GM04503 (cell line): ENCODE data around the gene CEBPG.

ENCODE experiments used
- DNase-seq: peaks from one replicate; pipeline ENCODE4 v3.0.0-alpha.2; 2012; ENCODE audit warnings: low read depth

The CEBPG gene

DNA sequence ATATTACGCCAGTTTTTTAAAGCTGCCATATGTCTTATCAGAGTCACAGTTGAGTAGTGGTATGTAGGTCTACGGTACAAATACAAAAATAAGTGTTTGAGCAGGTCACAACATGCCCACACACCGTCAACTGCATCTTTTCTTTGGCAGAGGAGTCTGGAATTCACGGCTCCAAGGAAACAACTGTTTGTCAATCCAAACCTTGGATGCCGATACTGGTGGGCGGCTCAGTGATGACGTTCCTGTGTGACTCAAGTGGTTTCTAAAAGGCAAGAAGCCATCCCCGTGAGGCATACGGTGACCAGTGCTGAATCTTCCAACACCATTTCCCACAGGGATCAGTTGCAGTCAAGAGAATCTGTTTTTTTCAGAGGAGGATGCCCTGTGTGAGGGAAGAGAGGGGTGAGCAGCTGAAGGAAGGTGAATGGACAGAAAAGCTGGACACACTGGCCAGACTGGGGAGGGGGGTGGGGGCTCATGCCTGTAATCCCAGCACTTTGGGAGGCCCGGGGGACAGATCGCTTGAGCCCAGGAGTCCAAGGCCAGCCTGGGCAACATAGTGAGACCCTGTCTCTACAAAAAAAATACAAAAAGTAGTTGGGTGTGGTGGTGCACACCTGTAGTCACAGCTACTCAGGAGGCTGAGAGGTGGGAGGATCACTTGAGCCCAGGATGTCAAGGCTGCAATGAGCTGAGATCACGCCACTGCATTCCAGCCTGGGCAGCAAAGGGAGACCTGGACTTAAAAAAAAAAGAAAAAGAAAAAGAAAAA, 22.8 kb upstream of the CEBPG start:
- DNase-seq = peak; percentile 64

GRCh38 chr19:33355535-33355934, 18.0 kb upstream of the CEBPG start:
- no peak for DNase-seq

DNA sequence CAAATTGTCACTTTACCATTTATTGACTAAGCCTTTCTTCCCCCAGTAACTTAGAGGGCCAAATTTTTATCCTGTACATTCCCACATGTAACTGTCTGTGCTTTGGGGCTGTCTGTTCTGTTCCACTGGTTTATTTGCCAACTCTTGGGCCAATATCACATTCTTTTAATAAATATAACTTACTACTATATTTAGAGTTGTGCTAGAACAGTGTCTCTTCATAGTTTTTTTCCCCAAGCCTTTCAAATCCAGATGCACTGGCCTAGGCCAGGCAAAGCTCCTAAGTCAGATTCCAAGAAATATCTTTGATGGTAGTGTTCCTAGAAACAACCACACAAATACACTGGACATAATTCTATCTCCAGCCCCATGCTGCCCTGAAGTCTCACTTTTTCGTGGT, 16.0 kb upstream of the CEBPG start:
- DNase-seq = no peak

DNA sequence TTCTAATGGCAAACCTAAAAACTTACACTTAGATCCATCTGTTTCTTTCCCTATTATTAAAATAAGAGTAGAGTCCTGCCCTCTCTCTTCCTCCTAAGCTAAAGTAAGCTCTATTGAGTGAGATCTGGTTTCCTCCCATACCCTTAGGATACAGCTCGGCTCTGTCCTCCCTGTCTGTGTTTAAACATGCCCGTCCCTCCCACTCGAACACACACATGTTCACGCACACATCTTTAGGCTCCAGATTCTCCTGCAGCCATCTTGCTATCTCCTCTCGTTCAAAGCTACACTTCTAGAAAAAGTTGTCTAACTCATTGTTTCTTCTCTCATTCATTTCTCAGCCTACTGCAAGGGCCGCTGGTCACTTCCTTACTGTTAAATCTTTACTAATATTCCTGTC, 15.1 kb upstream of the CEBPG start:
- DNase-seq = no peak

GRCh38 chr19:33359581-33359980, 13.9 kb upstream of the CEBPG start:
- DNase-seq = no peak

DNA sequence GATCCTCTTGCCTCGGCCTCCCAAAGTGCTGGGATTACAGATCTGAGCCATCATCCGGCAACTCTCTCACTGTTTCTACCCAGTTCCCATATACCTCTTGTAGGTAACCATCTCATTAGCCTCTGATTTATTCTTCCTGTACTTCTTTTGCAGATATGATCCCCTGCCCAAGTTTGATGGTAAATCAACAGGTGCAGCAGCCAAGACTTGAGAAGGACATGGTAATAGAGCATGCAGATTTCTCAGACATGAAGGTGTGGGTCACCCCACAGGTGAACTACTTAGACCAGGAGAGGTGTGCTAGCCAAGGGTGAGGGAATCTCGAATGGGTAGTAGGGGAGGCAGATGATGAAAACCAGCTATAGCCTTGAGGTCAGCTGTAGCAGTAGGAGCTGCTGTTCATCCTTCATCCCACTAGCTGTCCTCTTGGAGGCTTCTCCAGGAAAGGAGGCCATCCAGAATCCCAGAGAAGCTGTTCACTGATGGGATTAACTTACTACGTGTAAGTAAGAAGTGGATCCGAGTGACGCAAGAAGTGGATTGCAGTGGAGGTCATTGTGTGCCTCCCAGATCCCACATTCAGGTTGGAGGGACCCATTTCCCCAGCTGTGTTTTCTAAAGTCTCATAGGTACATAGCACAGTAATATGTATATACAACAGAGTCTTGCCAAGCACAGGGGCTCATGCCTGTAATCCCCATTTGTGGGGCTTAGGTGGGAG, 10.8 kb upstream of the CEBPG start:
- DNase-seq = no peak

- no peak for DNase-seq
Observed at GRCh38 chr19:33363476-33363875, 10.0 kb upstream of the CEBPG start.

DNA sequence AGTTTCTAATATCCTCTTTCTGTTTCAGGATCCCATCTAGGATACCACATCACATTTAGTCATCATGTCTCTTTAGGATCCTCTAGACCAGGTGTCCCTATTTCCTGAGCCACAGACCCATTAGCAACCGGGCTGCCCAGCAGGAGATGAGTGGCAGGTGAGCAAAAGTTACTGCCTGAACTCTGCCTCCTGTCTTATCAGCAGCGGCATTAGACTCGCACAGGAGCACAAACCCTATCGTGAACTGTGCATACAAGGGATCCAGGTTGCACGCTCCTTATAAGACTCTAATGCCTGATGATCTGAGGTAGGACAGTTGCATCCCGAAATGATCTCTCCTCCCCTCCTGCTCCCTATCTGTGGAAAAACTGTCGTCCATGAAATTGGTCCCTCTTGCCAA, 7.8 kb upstream of the CEBPG start:
- DNase-seq = no peak

DNA sequence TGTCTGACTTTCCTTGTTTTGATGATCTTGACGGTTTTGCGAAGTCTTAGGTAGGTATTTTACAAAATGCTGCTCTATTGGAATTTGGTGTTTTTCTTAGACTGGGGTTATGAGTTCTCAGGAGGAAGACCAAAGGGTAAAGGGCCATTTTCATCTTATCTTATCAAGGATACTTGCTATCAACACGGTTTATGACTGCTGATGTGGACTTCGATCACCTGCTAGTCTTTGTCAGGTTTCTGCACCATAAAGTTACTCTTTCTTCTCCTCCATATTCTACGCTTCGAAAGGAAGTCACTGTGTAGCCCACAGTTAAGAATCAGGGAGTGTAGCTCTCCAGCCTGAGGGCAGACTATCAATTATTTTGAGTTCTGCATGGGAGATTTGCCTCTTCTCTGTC, 7.4 kb upstream of the CEBPG start:
- DNase-seq = no peak

DNA sequence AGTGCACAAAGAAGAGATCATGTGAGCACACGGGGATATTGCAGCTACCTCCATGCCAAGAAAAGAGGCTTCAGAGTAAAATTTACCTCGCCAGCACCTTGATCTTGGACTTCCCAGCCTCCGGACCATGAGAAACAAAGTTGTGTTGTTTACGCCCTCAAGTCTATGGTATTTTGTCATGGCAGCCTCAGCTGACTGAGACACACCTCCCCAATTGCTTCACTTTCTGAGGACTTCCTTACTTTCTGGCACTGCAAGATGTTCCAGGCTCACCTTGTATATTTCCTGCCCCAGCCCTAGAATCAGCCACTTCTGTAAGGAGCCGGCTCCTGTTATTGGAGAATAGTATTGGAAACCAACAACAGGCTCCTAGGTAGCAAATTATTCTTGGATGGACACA, 6.6 kb upstream of the CEBPG start:
- no peak for DNase-seq

GRCh38 chr19:33368074-33368864, 5.2 kb upstream of the CEBPG start:
- DNase-seq = no peak

DNA sequence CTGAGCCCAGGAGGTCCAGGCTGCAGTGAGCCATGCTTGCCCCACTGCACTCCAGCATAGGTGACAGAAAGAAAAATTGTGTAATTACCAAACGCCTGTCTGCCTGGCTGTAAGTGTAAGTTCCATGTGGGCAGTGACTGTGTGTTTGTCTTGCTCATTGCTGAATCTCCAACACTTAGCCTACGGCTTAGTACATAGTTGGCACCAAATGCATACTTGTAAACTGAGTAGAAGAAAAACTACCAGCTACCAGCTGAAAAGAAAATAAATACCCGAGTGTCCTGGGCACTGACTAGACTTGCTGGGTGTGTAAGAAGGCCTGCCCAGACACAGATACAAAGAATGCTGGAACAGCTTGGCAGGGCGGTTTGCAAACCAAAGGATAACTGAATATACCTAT, 2.7 kb upstream of the CEBPG start:
- DNase-seq = no peak

DNA sequence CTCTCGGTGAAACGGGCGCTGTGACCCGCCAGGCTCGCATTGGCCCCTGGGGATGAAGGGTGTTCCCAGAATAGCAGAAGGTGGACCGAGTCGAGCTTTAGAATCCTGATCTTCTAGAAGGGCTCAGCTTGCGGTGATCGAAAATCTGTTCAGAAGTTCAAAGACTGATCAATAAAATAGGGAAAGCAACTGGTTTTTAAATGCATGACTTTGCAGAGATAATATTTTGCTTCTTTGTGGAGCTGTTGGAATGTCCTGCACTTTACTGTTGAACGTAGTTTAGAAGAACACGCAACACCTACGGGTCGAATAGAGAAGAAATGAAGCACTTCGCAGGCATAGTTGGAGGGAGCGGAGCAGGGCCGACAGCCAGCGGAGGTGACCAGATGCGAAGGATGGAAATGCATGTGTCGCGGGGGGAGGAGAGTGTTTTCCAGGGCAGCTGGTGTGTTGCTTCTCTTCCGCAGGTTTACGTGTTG, 766 bp downstream of the CEBPG start:
- no peak for DNase-seq

DNA sequence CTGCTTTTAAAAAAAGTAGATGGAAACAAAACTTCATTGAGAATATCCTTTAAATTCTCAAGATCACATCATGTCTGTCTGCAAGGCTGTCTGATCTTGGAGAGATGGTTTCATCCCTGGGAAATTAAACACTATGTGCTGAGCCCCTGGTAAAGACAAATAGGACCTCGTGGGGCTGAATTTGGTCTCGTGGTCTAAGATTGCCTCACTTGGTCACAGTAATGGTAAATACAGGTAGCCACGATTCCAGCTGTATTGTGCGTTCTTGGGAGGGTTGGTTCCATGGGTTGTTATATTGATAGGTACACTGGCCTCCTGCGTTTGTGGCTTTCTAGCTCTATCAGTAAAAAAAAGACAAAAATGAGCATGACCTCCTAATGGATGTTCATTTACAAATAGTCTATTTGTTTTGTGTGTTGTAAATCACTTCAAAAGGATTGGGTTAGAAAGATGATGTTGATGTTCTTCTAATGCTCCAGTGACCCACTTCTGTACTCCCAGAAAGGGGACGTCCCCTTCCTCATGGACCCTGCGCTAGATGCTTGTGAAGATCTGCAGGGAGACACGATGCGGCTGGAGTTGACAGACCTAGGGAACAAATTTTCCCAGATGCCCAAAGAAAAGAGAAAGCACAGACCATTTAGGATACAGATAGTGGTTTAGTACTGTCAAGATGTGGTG, 1.8 kb downstream of the CEBPG start:
- DNase-seq = no peak

DNA sequence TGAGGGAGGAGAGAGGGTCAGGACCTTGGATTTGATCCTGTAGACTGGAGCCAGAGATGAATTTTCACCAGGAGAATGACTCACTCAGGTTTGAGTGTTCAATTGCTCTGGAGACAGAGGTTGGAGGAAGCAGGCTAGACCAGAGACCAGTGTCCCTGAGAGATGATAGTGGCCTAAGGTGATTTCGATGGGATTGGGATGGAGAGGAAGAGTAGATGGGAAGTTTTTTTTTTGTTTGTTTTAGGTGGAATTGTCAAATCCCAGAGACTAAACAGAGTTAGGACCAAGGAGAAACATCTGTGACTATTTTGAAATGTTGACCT, 2.3 kb downstream of the CEBPG start:
- no peak for DNase-seq

DNA sequence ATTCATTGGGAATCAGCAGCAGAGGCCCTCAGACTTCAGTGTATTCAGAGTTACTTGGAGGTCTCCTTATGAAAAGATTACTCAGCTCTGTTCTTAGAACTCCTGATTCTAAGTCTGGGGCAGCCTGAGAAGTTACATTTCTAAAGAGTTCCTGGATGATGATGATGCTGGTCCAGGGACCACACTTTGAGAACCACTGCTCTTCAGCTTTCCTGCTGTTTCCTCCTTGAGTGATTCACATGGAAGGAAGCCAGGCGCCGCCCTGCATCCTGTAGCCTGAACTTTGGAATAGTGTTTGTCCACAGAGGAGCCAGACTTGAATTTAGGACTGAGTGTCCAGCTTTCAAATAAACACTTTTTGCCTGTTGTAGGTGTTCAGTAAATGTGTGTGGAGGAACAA, 2.9 kb downstream of the CEBPG start:
- DNase-seq = peak; percentile 53

- DNase-seq = no peak
Observed at GRCh38 chr19:33376941-33377557, 3.5 kb downstream of the CEBPG start.

DNA sequence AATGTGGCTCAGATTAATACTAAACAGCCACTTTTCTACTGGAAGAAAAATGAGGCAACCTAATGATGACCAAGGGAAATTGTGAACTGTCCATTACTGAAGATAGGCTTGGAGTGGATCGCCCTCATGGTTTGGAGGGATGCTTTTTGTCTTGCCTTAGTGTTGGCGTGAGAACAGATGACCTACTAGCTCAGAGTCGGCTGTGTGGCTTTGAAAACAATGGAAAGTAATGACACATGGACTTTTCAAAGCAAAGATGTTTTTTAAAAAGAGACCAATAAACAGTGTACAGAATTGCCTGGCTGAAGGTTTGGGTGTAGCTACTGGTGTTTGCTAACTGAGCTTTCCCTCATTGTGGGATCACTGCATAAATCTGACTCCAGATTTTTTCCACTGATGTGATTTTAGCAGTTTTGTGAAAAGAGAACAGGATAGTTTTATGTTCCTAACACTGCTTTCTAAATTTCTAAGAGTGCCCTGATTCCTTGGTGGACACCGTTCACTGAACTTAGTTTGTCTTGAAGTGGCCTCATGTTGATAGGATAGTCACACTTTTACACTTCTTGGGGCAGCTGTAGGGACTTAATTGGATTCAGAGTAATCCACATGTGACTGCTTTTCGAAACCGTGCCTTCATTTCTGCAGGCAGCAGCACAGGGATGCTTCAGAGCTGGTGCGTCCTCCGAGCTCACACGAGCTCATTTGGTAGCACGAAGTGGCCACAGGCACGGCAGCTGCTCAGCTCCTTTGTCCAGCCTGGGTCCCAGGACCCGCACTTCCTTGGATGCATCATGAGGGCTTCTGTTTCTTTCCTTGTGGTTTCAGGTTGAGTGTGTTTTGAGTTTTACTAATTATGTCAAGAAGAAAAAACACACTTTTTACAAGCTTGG, 4.3 kb downstream of the CEBPG start:
- DNase-seq = no peak

GRCh38 chr19:33379151-33379829, 5.8 kb downstream of the CEBPG start:
- DNase-seq = no peak

DNA sequence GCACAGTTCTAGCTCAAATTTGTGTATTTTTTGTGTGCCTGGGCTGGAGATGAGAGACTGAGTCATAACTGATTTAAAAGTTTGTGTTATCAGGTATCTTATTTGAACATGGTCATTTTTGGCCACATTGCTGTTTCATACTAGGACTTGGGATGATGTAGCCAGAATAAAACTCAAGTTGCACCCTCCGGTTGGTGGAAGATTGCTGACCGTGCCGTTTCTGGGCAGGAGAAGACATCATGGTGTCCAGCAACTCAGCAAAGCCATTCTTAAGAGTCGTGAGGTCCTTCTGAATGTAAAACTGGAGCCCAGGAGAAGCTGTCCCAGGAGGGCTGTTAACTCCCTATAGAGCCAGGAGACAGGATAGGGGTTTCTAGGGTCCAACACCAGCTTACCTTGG, 7.6 kb downstream of the CEBPG start:
- DNase-seq = no peak
